ENCODE data around the gene SLX4IP.

GRCh38 chr20:10586296-10586695, 151.2 kb downstream of the SLX4IP start:
- TF ChIP-seq EP300 (IDR thresholded peaks at IDR 0.05) (no peak), POLR2A (IDR thresholded peaks at IDR 0.05) (no peak), CTCF (IDR thresholded peaks at IDR 0.05) (no peak)
